Measurements from ENCODE around the gene TBC1D22A. TPM values are rescaled to one million over a fixed set of nuclear protein-coding genes. Genes with fewer than 3 reads are reported as not detected.

TBC1D22A gene
- polyA plus RNA-seq, 1 experiment = 24.2 TPM

GRCh38 chr22:46773076-46773475, 10.6 kb downstream of the TBC1D22A start:
- H3K36me3 ChIP-seq (ENCODE audit: control insufficient read depth, insufficient read depth, low read length) = 0 out of 2 replicates have a peak, but pooled peaks cover 1% of the 10 kb centered on the region
- POLR2A ChIA-PET = interaction anchor here (1.1 kb wide), 1 partner anchor 10 kb away, joined by 5 read pairs; the partner anchor contains the start of gene TBC1D22A
- CTCF ChIA-PET = interaction anchor here (1.2 kb wide), 1 partner anchor 25 kb away, joined by 4 read pairs; no protein-coding TSS in a partner anchor

GRCh38 chr22:46774253-46774979, 12.0 kb downstream of the TBC1D22A start:
- H3K4me3 ChIP-seq (ENCODE audit: low read depth, low read length) = no peak overlapping the region
- H3K27me3 ChIP-seq (ENCODE audit: control insufficient read depth, insufficient read depth, low read length) = no peaks in the 10 kb centered on the region
- DNase-seq (ENCODE audit: low read depth) = no peak
- CTCF ChIA-PET = interaction anchor here (0.7 to 1.2 kb wide), 3 partner anchors 15 to 24 kb away, joined by 3 to 4 read pairs (median 3); no protein-coding TSS in a partner anchor
- TF ChIP-seq CTCF (IDR thresholded peaks at IDR 0.05; ENCODE audit: insufficient read depth, low read depth, low read length) = no peak
- POLR2A ChIA-PET = interaction anchor here (1.1 kb wide), 1 partner anchor 12 kb away, joined by 5 read pairs; the partner anchor contains the start of gene TBC1D22A
- H3K36me3 ChIP-seq (ENCODE audit: control insufficient read depth, insufficient read depth, low read length) = 0 out of 2 replicates have a peak, but pooled peaks cover 1% of the 10 kb centered on the region

More at GRCh38 chr22:46773076-46773475, 10.6 kb downstream of the TBC1D22A start:
- no peak for DNase-seq (ENCODE audit: low read depth)
- Histone ChIP-seq H3K27me3 (ENCODE audit: control insufficient read depth, insufficient read depth, low read length) (no peaks in the 10 kb centered on the region), H3K4me3 (ENCODE audit: low read depth, low read length) (no peak overlapping the region)
- no peak for TF ChIP-seq CTCF (IDR thresholded peaks at IDR 0.05; ENCODE audit: insufficient read depth, low read depth, low read length)

GRCh38 chr22:46774980-46775849, 12.8 kb downstream of the TBC1D22A start:
- Histone ChIP-seq H3K36me3 (ENCODE audit: control insufficient read depth, insufficient read depth, low read length) (0 out of 2 replicates have a peak, but pooled peaks cover 1% of the 10 kb centered on the region), H3K27me3 (ENCODE audit: control insufficient read depth, insufficient read depth, low read length) (no peaks in the 10 kb centered on the region), H3K4me3 (ENCODE audit: low read depth, low read length) (no peak overlapping the region)
- DNase-seq (ENCODE audit: low read depth) = no peak
- ChIA-PET POLR2A (no interaction called here), CTCF (interaction anchor here (0.7 kb wide), 1 partner anchor 24 kb away, joined by 3 read pairs; no protein-coding TSS in a partner anchor)
- TF ChIP-seq CTCF (IDR thresholded peaks at IDR 0.05; ENCODE audit: insufficient read depth, low read depth, low read length) = no peak

GRCh38 chr22:46775850-46776826, 13.7 kb downstream of the TBC1D22A start:
- ChIA-PET POLR2A (no interaction called here), CTCF (no interaction called here)
- H3K27me3 ChIP-seq (ENCODE audit: control insufficient read depth, insufficient read depth, low read length) = no peaks in the 10 kb centered on the region

More at GRCh38 chr22:46775850-46776826, 13.7 kb downstream of the TBC1D22A start:
- no peak for TF ChIP-seq CTCF (IDR thresholded peaks at IDR 0.05; ENCODE audit: insufficient read depth, low read depth, low read length)
- Histone ChIP-seq H3K4me3 (ENCODE audit: low read depth, low read length) (no peak overlapping the region), H3K36me3 (ENCODE audit: control insufficient read depth, insufficient read depth, low read length) (peaks cover 1% of the 10 kb centered on the region; the same call in 1 of the 2 replicates)
- DNase-seq (ENCODE audit: low read depth) = no peak
